Lower lobe of right lung (tissue), 2 donors: Measurements from ENCODE around the gene RMI2. TPM values are rescaled to one million over a fixed set of nuclear protein-coding genes. Genes with fewer than 3 reads are reported as not detected.
A peak's percentile ranks its signal among the peaks of the same experiment; 100 is the strongest.

Experiments
- ATAC-seq, 2 donors: fragments of 200-7000 bp; cut with Tn5 transposase; one replicate each; pipeline ENCODE4 v1.9.1; 2020 to 2022; ENCODE audit warnings: mild to moderate bottlenecking in 2 of 2, moderate library complexity in 2 of 2
- DNase-seq: peaks from one replicate; pipeline ENCODE4 v3.0.0-alpha.2; 2020
- H3K27ac ChIP-seq: fragments of 200-600 bp; one replicate; pipeline ENCODE4 v1.8.0; 2022
- H3K27me3 ChIP-seq: fragments of 200-600 bp; one replicate; pipeline ENCODE4 v1.8.0; 2022; ENCODE audit warnings: low read depth
- H3K36me3 ChIP-seq: fragments of 200-600 bp; one replicate; pipeline ENCODE4 v1.8.0; 2022; ENCODE audit warnings: mild to moderate bottlenecking
- H3K4me1 ChIP-seq: fragments of 200-600 bp; one replicate; pipeline ENCODE4 v1.8.0; 2022
- H3K4me3 ChIP-seq: fragments of 200-600 bp; one replicate; pipeline ENCODE4 v1.8.0; 2022; ENCODE audit warnings: mild to moderate bottlenecking
- H3K9me3 ChIP-seq: fragments of 200-600 bp; one replicate; pipeline ENCODE4 v1.8.0; 2022
- CTCF ChIP-seq: fragments of 200-600 bp; IDR thresholded peaks from one replicate; pipeline ENCODE4 v1.8.0; 2022; ENCODE audit warnings: antibody characterized with exemption, mild to moderate bottlenecking
- intact Hi-C: fragments of 100-400 bp; cut with DNase I; formaldehyde crosslinking; loops from one replicate; pipeline ENCODE4 v1.11.0; 2022
- total RNA-seq: library from RNA; stranded (reverse); fragmentation: NEBNext Ultra II Directional; extraction: Animal tissue kit (Norgen Biotek cat#: 25700); gene quantifications from one replicate; pipeline ENCODE4 v1.2.1, GENCODE V29; 2021
- donor health status: DM: no; HTN: yes; CAD: no; lungs with severe emphysema.

Gene RMI2
- total RNA-seq, 1 donor from 2014 or later: 1.7 TPM

DNA sequence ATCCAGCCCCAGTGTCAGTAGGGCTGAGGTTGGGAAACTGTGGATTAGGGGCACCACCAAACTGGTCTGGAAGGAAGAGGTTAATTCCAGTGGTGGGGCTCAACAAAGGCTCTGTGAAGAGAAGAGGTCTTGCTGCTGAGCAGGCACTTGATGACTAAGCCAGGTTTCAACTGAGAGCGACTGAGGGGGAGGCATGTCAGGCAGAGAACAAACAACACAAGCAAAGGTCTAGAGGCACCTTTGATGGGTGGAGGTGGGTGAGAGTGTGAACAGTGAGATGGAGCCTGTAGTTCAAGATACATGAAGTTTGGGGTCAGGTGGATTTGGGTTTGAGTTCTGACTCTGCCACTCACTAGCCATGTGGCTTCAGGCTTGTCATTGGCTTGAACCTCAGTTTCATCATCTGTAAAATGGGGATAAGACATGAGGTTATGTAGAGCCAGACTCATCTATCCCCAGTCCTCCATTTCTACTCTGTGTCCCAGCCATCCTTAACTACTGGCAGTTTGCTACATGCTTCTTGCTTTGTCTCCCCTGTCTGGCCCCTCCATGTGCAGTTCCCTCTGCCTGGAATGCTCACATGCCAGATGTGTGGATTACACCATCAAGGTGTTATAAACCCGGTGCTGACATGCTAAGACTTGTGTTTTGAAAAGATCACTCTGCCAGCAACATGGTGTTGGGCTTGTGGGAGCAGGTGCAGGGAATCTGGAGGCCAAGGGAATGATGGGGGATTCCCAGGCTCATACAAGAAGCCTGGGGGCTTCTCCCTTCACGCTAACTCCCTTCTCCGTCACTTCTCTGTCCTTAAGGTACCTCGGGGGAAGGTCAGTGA is 3.0 kb upstream of the RMI2 start:
- ATAC-seq (no peak), DNase-seq (no peak)
- peaks cover 11% of the 10 kb centered on the region for H3K4me1 ChIP-seq
- no peak overlapping the region for H3K4me3 ChIP-seq
- H3K27ac ChIP-seq: no peak overlapping the region
- H3K36me3 ChIP-seq: no peaks in the 10 kb centered on the region
- no peaks in the 10 kb centered on the region for H3K27me3 ChIP-seq
- intact Hi-C loops: no loop called here
- H3K9me3 ChIP-seq: no peaks in the 10 kb centered on the region
- no peak for TF ChIP-seq CTCF

DNA sequence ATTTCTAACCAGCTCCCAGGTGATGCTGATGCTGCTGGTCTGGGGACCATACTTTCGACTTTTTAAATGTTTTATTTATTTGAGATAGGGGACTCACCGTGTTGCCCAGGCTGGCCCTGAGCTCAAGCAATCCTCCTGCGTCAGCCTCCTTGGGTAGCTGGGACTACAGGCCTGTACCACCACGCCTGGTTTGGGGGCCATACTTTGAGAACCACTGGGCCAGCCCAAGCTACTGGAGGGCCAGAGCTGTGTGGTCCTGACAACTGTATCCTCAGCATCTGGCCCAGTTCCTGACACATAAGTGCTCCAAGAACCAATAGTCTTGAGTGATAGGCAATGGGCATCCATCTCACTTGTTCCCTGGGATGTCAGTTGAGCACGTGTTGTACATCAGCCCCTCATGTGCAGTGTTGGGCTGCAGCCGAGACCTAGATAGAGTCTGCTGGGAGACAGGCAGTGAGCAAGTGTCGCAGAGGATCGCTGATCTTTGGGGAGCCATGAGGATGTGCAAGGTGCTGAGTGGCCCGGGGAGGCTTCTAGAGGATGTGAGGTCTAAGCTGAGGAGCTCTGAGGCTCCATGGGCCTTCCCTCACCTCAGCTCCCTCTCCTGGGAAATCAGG is 1.6 kb downstream of the RMI2 start:
- H3K4me1 ChIP-seq: peaks cover 29% of the 10 kb centered on the region
- no peak overlapping the region for H3K4me3 ChIP-seq
- H3K27me3 ChIP-seq: no peaks in the 10 kb centered on the region
- H3K27ac ChIP-seq: no peak overlapping the region
- no peaks in the 10 kb centered on the region for H3K9me3 ChIP-seq
- ATAC-seq: no peak
- TF ChIP-seq CTCF: no peak
- DNase-seq: no peak
- H3K36me3 ChIP-seq: no peaks in the 10 kb centered on the region
- intact Hi-C loops: no loop called here

DNA sequence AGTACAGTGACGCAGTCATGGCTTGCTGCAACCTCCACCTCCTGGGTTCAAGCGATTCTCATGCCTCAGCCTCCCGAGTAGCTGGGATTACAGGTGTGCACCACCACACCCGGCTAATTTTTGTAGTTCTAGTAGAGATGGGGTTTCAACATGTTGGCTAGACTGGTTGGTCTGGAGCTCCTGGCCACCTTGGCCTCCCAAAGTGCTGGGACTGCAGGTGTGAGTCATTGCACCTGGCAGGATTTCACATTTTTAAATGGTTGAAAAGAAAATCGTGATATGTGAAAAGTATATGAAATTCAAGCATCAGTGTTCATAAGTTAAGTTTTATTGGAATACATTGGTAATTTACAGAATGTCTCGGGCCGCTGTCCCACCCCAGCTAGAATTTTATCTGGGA is 2.6 kb downstream of the RMI2 start:
- Histone ChIP-seq H3K27ac (no peak overlapping the region), H3K27me3 (no peaks in the 10 kb centered on the region), H3K9me3 (no peaks in the 10 kb centered on the region), H3K4me1 (peaks cover 29% of the 10 kb centered on the region), H3K36me3 (no peaks in the 10 kb centered on the region), H3K4me3 (no peak overlapping the region)
- intact Hi-C loops: no loop called here
- DNase-seq (no peak), ATAC-seq (no peak)
- TF ChIP-seq CTCF: no peak

- H3K36me3 ChIP-seq: no peaks in the 10 kb centered on the region
- DNase-seq (no peak), ATAC-seq (no peak)
- no peaks in the 10 kb centered on the region for H3K27me3 ChIP-seq
- peaks cover 29% of the 10 kb centered on the region for H3K4me1 ChIP-seq
- no peak overlapping the region for H3K4me3 ChIP-seq
- intact Hi-C loops: no loop called here
- H3K9me3 ChIP-seq: no peaks in the 10 kb centered on the region
- no peak for TF ChIP-seq CTCF
- peak overlapping the region; percentile 77 for H3K27ac ChIP-seq
Measured at GRCh38 chr16:11348737-11349598, 3.7 kb downstream of the RMI2 start.

GRCh38 chr16:11349599-11350276 is 4.5 kb downstream of the RMI2 start:
- peak overlapping the region; percentile 77 for H3K27ac ChIP-seq

More at GRCh38 chr16:11349599-11350276, 4.5 kb downstream of the RMI2 start:
- peaks cover 25% of the 10 kb centered on the region for H3K4me1 ChIP-seq
- no peaks in the 10 kb centered on the region for H3K27me3 ChIP-seq
- TF ChIP-seq CTCF: no peak
- H3K4me3 ChIP-seq: no peak overlapping the region
- peak; percentile 77 for DNase-seq
- no peaks in the 10 kb centered on the region for H3K9me3 ChIP-seq
- no peaks in the 10 kb centered on the region for H3K36me3 ChIP-seq
- intact Hi-C loops: no loop called here
- peak; percentile 75 to 76 for ATAC-seq
